Natural killer cell (primary cell): ENCODE measurements around the gene FTH1. TPM values are rescaled to one million over a fixed set of nuclear protein-coding genes. Genes with fewer than 3 reads are reported as not detected.

Source experiments
- ATAC-seq, 3 donors: fragments of 150-1000 bp in 2 of 3; fragments of 200-7000 bp in 1 of 3; cut with Tn5 transposase; 1 replicate in 1 of 3; 2 replicates in 2 of 3; pipeline ENCODE4 v1.10.0; 2021; ENCODE audit warnings: mild to moderate bottlenecking in 2 of 3, moderate library complexity in 2 of 3
- DNase-seq, 2 donors: peaks; one replicate each; pipeline versions ENCODE4 v3.0.0 to v3.0.0-alpha.2; 2013 to 2021; ENCODE audit warnings: mixed read lengths in 1 of 2
- H3K27ac ChIP-seq: one replicate; pipeline ENCODE4 v1.5.1; 2013; ENCODE audit warnings: mild to moderate bottlenecking, low read length
- H3K27me3 ChIP-seq: one replicate; pipeline ENCODE4 v1.6.1; 2013; ENCODE audit warnings: low read length; ENCODE audit not compliant: control insufficient read depth, insufficient read depth
- H3K36me3 ChIP-seq: one replicate; pipeline ENCODE4 v1.6.1; 2013; ENCODE audit warnings: low read length; ENCODE audit not compliant: control insufficient read depth, insufficient read depth
- H3K4me1 ChIP-seq: one replicate; pipeline ENCODE4 v1.6.1; 2013; ENCODE audit warnings: low read length; ENCODE audit not compliant: control insufficient read depth, insufficient read depth
- H3K4me3 ChIP-seq: one replicate; pipeline ENCODE4 v1.5.1; 2013; ENCODE audit warnings: low read length
- H3K9me3 ChIP-seq: one replicate; pipeline ENCODE4 v1.6.1; 2013; ENCODE audit warnings: low read length; ENCODE audit not compliant: control insufficient read depth, insufficient read depth
- H3K27ac Mint-ChIP-seq, 2 donors: one replicate each; pipeline ENCODE4 v1.8.0; 2022; ENCODE audit warnings: mild to moderate bottlenecking in 2 of 2, mixed read lengths in 2 of 2, moderate library complexity in 1 of 2
- H3K27me3 Mint-ChIP-seq, 2 donors: one replicate each; pipeline ENCODE4 v1.8.0; 2022; ENCODE audit warnings: low read depth in 2 of 2, mixed read lengths in 2 of 2
- H3K36me3 Mint-ChIP-seq: one replicate; pipeline ENCODE4 v1.8.0; 2022; ENCODE audit warnings: mixed read lengths
- H3K4me1 Mint-ChIP-seq, 2 donors: one replicate each; pipeline ENCODE4 v1.8.0; 2022; ENCODE audit warnings: mixed read lengths in 2 of 2
- H3K4me3 Mint-ChIP-seq: one replicate; pipeline ENCODE4 v1.8.0; 2022; ENCODE audit warnings: mild to moderate bottlenecking, moderate library complexity, mixed read lengths
- H3K9me3 Mint-ChIP-seq, 2 donors: one replicate each; pipeline ENCODE4 v1.8.0; 2022; ENCODE audit warnings: mixed read lengths in 2 of 2
- WGBS: methylation state at CpG from one replicate; pipeline ENCODE4 v1.1.7; 2013; ENCODE audit warnings: missing lambda C conversion rate; ENCODE audit not compliant: insufficient coverage; 5-methylcytosine and 5-hydroxymethylcytosine counted together
- intact Hi-C: fragments of 100-400 bp; cut with micrococcal nuclease; formaldehyde crosslinking; loops from one replicate; pipeline ENCODE4 v1.14.2; 2022
- total RNA-seq, 4 donors: library from RNA; stranded (reverse); fragments of 120-200 nt in 1 of 4; gene quantifications; one replicate each; pipeline versions ENCODE4 v1.2.3 to v1.2.4, GENCODE V29; 2013 to 2022
- TF ChIP-seq, protein P1 (sequence below): fragments of 200-600 bp; IDR thresholded peaks from one replicate; pipeline ENCODE4 v1.8.0; 2022; ENCODE audit warnings: antibody characterized with exemption

Gene FTH1
- total RNA-seq, 3 donors from 2014 or later (not counting 1 experiment from before 2014, with no cell fraction given) = 1,067 to 1,951 (median 1,796) TPM

DNA sequence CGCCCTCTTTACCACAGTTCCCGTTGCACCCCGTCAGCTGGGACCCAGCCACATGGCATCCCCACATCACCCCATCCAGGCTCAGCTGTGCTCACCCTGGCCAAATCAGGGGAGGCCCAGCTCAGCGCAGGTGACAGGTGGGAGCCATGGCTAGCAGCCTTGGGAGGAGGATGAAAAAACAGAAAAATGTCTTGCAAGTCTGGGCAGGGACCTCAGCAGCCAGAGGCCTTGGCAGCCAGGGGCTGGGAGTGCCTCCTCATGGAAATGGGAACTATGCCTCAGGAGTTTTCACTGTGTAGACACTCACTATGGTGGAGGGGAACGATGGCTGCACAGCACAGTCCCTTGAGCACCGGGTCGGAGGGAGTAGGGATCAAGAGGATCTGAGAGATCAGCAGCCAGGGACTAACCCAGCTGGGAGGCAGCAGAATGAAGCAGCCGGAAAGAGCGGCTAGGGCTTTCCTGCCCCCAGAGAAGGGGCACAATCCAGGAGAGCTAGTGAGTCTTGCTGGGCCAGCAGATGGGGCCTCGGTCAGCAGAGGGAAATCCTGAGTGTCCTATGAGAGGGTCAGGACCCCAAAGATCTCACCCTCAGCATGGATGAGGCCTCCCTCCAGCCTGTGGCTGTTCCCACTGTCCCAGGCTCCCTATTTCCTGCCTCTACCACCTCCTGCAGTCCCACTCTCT lies 6.2 kb upstream of the FTH1 start:
- Mint-ChIP-seq H3K27me3 (no peaks in the 10 kb centered on the region), H3K27ac (no peak overlapping the region), H3K9me3 (no peaks in the 10 kb centered on the region), H3K4me1 (peaks cover 10 to 20% of the 10 kb centered on the region in 2 donors), H3K4me3 (no peak overlapping the region), H3K36me3 (no peaks in the 10 kb centered on the region)
- Histone ChIP-seq H3K36me3 (no peaks in the 10 kb centered on the region), H3K27ac (no peak overlapping the region), H3K4me1 (peaks cover 30% of the 10 kb centered on the region), H3K9me3 (no peaks in the 10 kb centered on the region), H3K27me3 (no peaks in the 10 kb centered on the region), H3K4me3 (no peak overlapping the region)
- WGBS = 81% methylated on average over 10 of the region's 10 CpGs
- no peak for ATAC-seq
- intact Hi-C loops = no loop called here
- TF ChIP-seq, protein P1, sequence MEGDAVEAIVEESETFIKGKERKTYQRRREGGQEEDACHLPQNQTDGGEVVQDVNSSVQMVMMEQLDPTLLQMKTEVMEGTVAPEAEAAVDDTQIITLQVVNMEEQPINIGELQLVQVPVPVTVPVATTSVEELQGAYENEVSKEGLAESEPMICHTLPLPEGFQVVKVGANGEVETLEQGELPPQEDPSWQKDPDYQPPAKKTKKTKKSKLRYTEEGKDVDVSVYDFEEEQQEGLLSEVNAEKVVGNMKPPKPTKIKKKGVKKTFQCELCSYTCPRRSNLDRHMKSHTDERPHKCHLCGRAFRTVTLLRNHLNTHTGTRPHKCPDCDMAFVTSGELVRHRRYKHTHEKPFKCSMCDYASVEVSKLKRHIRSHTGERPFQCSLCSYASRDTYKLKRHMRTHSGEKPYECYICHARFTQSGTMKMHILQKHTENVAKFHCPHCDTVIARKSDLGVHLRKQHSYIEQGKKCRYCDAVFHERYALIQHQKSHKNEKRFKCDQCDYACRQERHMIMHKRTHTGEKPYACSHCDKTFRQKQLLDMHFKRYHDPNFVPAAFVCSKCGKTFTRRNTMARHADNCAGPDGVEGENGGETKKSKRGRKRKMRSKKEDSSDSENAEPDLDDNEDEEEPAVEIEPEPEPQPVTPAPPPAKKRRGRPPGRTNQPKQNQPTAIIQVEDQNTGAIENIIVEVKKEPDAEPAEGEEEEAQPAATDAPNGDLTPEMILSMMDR = no peak
- no peak for DNase-seq

DNA sequence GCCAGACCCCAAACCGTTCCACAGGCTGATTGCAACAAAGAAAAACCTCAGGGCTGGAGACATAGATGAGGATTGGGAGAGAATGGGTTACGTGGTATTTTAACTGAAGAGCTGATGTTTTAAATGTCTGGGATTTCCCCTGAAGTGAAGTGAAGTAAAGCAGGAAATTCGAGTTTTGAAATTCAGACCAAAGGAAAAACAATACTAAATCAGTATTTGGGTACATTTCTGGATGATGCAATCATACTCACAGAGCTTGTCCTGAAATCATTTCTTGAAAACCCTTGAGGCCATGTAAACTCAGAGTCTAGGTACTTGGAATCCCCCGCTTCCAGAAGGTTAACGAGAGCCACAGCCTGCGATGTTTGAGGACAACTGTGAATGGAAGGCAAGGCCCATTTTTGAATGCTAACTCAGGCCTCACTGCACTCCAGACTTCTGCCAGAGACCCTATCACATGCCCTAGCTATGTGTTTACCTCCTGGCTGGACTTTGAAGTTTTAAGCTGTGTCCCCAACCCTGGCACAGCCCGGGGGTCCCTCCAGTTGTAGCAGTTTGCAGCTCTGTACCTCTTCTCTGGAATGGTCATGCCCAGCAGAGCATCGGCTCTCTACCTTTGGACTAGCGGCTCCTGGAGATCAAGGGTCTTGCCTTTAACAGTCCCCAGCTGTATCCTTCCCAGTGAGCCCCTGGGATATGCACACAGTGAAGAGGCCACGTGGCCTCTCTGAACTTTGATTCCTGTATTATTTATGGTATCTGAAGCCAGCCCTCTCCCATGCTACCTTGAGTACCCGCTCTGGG lies 5.4 kb upstream of the FTH1 start:
- Histone ChIP-seq H3K4me1 (peaks cover 37% of the 10 kb centered on the region), H3K27me3 (no peaks in the 10 kb centered on the region), H3K4me3 (no peak overlapping the region), H3K27ac (peak overlapping the region; percentile 0), H3K9me3 (no peaks in the 10 kb centered on the region), H3K36me3 (no peaks in the 10 kb centered on the region)
- intact Hi-C loops = no loop called here
- TF ChIP-seq, protein P1 = no peak
- Mint-ChIP-seq H3K4me3 (no peak overlapping the region), H3K4me1 (peaks cover 18 to 28% of the 10 kb centered on the region in 2 donors), H3K27me3 (no peaks in the 10 kb centered on the region), H3K36me3 (no peaks in the 10 kb centered on the region), H3K27ac (peak overlapping the region; percentile 8 to 41), H3K9me3 (no peaks in the 10 kb centered on the region)
- ATAC-seq (no peak), DNase-seq (peak in 1 of 2 donors; percentile 56)
- 71% methylated on average over 11 of the region's 11 CpGs for WGBS

DNA sequence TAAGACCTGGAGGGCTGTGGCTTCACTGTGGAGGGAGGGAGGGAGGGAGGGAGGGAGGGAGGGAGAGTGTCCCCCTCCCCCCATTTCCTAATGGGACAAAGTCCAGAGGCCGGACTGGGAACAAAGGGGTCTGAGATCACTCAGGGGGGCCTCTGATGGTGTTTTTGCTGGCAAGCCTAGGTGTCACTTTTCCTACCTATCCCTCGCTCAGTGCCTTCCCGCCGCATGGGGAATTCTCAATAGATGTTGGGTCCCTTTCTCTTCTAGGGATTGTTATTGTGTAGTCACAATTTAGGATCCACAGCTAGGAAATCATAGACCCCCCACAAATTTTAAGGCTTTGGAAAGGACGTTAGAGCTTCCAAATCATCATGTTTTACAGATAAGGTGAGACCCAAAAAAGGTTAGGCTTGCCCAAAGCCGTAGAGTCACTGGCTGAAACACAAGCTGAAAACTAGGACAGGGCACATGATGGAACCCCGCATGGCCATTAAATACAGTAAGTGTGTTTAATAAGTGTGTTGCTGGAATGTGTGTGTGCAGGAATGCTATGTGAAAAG lies 4.8 kb upstream of the FTH1 start:
- H3K4me1 Mint-ChIP-seq = peaks cover 18 to 31% of the 10 kb centered on the region in 2 donors
- Histone ChIP-seq H3K9me3 (no peaks in the 10 kb centered on the region), H3K27me3 (no peaks in the 10 kb centered on the region), H3K4me3 (no peak overlapping the region), H3K4me1 (peaks cover 37% of the 10 kb centered on the region), H3K36me3 (no peaks in the 10 kb centered on the region), H3K27ac (peak overlapping the region; percentile 0)
- intact Hi-C loops = no loop called here
- no peak for DNase-seq
- H3K9me3 Mint-ChIP-seq = no peaks in the 10 kb centered on the region
- ATAC-seq = no peak
- H3K27me3 Mint-ChIP-seq = no peaks in the 10 kb centered on the region
- 44% methylated on average over 5 of the region's 7 CpGs for WGBS
- H3K27ac Mint-ChIP-seq = peak overlapping the region; percentile 8 to 55
- no peaks in the 10 kb centered on the region for H3K36me3 Mint-ChIP-seq
- no peak overlapping the region for H3K4me3 Mint-ChIP-seq
- TF ChIP-seq, protein P1 = no peak
